ENCODE data around the gene KDM4B.

Gene KDM4B

GRCh38 chr19:5181329-5181728 lies 212.4 kb downstream of the KDM4B start:
- DNase-seq (ENCODE audit: low read depth in 1 of 2, low spot score in 1 of 2), result no peak
- Histone ChIP-seq H3K27me3 (ENCODE audit: insufficient read depth, poor library complexity, severe bottlenecking) (no peaks in the 10 kb centered on the region), H3K27ac (replicated peaks) (no peak overlapping the region), H3K4me3 (replicated peaks; ENCODE audit: insufficient read depth, low read length) (no peak overlapping the region)
- TF ChIP-seq REST (IDR thresholded peaks at IDR 0.05; ENCODE audit: insufficient replicate concordance, low read depth), result no peak
- no peak for TF ChIP-seq POLR2AphosphoS5 (IDR thresholded peaks at IDR 0.05; ENCODE audit: low read depth)
- TF ChIP-seq SPI1 (IDR thresholded peaks at IDR 0.05; ENCODE audit: borderline replicate concordance, low read depth), result no peak
- no peak for TF ChIP-seq CTCF (IDR thresholded peaks at IDR 0.05; ENCODE audit: insufficient read depth, low read length)
- no peak for TF ChIP-seq GABPA (IDR thresholded peaks at IDR 0.05; ENCODE audit: low read depth)

GRCh38 chr19:5182751-5183150 lies 213.8 kb downstream of the KDM4B start:
- TF ChIP-seq CTCF (IDR thresholded peaks at IDR 0.05; ENCODE audit: insufficient read depth, low read length), result no peak
- Histone ChIP-seq H3K4me3 (replicated peaks; ENCODE audit: insufficient read depth, low read length) (no peak overlapping the region), H3K27ac (replicated peaks) (no peak overlapping the region), H3K27me3 (ENCODE audit: insufficient read depth, poor library complexity, severe bottlenecking) (no peaks in the 10 kb centered on the region)
- DNase-seq (ENCODE audit: low read depth in 1 of 2, low spot score in 1 of 2), result no peak

- TF ChIP-seq SPI1 (IDR thresholded peaks at IDR 0.05; ENCODE audit: borderline replicate concordance, low read depth), result no peak
- TF ChIP-seq GABPA (IDR thresholded peaks at IDR 0.05; ENCODE audit: low read depth), result no peak
- TF ChIP-seq POLR2AphosphoS5 (IDR thresholded peaks at IDR 0.05; ENCODE audit: low read depth), result no peak
- no peak for TF ChIP-seq CTCF (IDR thresholded peaks at IDR 0.05; ENCODE audit: insufficient read depth, low read length)
- no peak for TF ChIP-seq REST (IDR thresholded peaks at IDR 0.05; ENCODE audit: insufficient replicate concordance, low read depth)
- Histone ChIP-seq H3K27ac (replicated peaks) (no peak overlapping the region), H3K4me3 (replicated peaks; ENCODE audit: insufficient read depth, low read length) (no peak overlapping the region), H3K27me3 (ENCODE audit: insufficient read depth, poor library complexity, severe bottlenecking) (no peaks in the 10 kb centered on the region)
- no peak for DNase-seq (ENCODE audit: low read depth in 1 of 2, low spot score in 1 of 2)
Observed at GRCh38 chr19:5183616-5184015, 214.7 kb downstream of the KDM4B start.

- Histone ChIP-seq H3K27me3 (ENCODE audit: insufficient read depth, poor library complexity, severe bottlenecking) (no peaks in the 10 kb centered on the region), H3K27ac (replicated peaks) (no peak overlapping the region), H3K4me3 (replicated peaks; ENCODE audit: insufficient read depth, low read length) (no peak overlapping the region)
- no peak for DNase-seq (ENCODE audit: low read depth in 1 of 2, low spot score in 1 of 2)
- no peak for TF ChIP-seq POLR2AphosphoS5 (IDR thresholded peaks at IDR 0.05; ENCODE audit: low read depth)
- TF ChIP-seq CTCF (IDR thresholded peaks at IDR 0.05; ENCODE audit: insufficient read depth, low read length), result no peak
- TF ChIP-seq GABPA (IDR thresholded peaks at IDR 0.05; ENCODE audit: low read depth), result no peak
- no peak for TF ChIP-seq SPI1 (IDR thresholded peaks at IDR 0.05; ENCODE audit: borderline replicate concordance, low read depth)
- no peak for TF ChIP-seq REST (IDR thresholded peaks at IDR 0.05; ENCODE audit: insufficient replicate concordance, low read depth)
Observed at GRCh38 chr19:5184930-5185329, 216.0 kb downstream of the KDM4B start.
